GM11168 (cell line): ENCODE measurements around the gene MCRIP1.

Source experiments
- in situ Hi-C: fragments of 300-500 bp; cut with MboI; formaldehyde crosslinking; loops from one replicate; pipeline ENCODE4 v1.12.0; 2022; ENCODE audit warnings: low sequenced_read_pairs; ENCODE audit not compliant: unreplicated experiment

The MCRIP1 gene

DNA sequence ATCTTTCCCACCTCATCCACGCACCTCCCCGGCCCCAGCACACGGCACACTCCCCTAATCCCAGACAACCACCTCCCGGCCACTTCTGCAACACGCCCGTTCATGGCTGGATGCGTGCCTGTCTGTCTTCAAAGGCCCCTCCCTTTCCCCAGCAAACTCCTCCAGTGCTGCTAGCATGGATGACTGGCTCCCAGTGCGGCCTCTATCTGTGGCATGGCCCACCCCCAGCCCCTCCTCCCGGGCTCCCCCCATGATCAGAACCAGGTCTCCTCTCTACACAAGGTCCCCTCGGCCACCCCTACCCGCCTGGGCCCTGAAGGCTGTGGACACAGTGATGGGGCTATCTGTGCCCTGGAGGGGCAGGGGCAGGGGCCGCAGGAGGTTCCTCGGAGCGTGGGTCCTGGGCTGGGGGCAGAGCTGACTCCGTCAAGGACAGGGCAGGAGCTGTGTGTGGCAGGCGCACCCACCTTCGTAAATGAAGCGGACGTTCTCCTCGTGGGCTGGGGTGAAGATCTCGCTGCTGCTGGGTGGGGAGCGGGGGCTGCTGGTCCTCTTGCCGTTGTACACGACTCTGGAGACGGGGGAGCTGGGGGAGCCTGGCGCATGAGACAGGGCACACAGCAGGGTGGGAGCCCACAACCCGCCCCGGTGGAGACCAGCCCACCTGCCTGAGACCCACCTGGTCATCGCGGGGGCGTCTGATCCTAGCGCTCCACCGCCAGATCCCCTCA is 9.1 kb downstream of the MCRIP1 start:
- in situ Hi-C loops = no loop called here

GRCh38 chr17:81822996-81823819 is 9.9 kb downstream of the MCRIP1 start:
- in situ Hi-C loops = no loop called here

DNA sequence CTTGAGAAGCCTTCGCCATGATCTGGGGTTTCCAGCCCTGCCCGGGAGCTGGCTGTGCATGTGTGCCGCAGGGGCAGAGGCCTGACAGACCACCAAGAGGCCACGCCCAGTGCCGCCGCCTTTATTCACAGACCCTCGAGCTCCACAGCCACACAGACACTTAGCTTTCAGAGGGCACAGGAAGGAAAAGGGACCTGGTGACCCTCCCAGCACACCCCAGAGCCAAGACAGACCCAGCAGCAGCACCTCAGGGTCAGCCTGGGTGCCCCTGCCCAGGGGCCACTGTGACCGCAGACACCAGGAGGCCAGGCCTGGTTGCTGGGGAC is 10.8 kb downstream of the MCRIP1 start:
- in situ Hi-C loops = no loop called here

DNA sequence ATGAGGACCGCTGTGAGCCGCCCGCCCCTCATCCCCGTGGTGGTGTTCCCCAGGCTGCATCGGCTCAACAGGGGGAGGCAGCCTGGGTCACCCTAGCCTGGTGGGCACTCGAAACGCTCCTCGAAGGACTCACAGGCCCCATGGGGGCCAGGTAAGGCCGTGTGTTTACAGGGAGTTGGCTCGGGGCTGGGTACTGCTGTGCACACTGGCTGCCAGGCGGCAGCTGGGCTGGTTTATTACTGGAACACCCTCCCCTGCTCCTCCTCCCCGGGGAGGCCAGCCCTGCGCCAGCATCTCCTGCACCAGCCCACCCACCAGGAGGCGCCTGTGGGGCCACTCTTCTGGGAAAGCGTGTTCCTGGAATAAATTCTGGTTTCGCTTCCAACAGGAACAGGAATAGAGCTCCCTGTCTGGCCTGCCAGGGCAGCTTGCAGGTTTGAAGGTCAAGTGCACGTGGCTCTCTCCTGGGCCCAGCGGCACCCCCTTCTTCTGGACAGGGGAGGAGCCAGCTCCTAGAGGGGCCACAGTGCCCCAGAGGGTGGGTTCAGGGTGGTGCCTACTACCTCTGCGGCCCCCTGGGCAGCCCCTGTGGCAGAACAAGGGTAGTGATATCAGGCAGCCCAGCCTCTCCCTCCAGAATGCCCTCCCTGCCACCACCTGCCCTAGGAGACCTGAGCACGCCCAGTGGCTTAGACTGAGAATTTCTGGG is 11.3 kb downstream of the MCRIP1 start:
- in situ Hi-C loops = no loop called here

- in situ Hi-C loops = no loop called here
These were observed 11.9 kb downstream of the MCRIP1 start for GRCh38 chr17:81821147-81821546.

DNA sequence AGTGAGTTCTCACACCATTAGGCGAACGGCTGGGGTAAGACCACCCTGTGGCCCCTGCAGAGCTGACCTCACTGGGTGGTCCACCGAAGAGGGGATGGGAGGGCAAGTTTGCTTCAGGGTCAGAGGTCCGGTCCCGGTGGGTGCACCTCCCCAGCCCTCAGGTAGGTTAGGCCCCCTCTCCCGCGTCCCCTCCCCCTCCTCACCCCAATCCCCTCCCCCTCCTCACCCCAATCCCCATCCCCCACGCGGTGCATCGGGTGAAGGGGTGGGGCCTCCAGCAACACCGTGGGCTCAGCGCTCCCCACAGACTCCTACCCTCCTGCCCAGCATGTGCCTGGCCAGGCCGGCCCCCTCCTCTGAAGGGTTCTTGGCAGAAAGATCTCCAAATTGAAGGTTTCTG is 13.4 kb downstream of the MCRIP1 start:
- in situ Hi-C loops = no loop called here

GRCh38 chr17:81817758-81818147 is 15.3 kb downstream of the MCRIP1 start:
- in situ Hi-C loops = no loop called here

DNA sequence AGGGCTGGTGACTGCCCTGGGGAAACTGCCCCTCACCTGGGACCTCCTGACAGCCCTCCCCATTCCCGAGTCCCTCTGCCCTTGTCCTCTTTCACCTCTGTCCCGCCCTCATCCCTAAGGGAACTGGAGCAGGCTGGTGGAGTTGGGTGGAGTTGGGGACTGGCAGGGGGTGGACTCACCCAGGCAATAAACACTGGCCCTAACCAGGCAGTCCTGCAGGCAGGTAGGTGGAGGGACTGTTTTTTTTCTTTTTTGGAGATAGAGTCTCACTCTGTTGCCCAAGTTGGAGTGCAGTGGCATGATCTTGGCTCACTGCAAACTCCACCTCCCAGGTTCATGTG is 17.5 kb downstream of the MCRIP1 start:
- in situ Hi-C loops = no loop called here

GRCh38 chr17:81814748-81815645 is 18.1 kb downstream of the MCRIP1 start:
- in situ Hi-C loops = no loop called here

- in situ Hi-C loops = no loop called here
These were observed 19.0 kb downstream of the MCRIP1 start for GRCh38 chr17:81813861-81814683.

GRCh38 chr17:81813371-81813684 is 19.8 kb downstream of the MCRIP1 start:
- in situ Hi-C loops = no loop called here

- in situ Hi-C loops = no loop called here
These were observed 20.3 kb downstream of the MCRIP1 start for GRCh38 chr17:81812571-81813370.

DNA sequence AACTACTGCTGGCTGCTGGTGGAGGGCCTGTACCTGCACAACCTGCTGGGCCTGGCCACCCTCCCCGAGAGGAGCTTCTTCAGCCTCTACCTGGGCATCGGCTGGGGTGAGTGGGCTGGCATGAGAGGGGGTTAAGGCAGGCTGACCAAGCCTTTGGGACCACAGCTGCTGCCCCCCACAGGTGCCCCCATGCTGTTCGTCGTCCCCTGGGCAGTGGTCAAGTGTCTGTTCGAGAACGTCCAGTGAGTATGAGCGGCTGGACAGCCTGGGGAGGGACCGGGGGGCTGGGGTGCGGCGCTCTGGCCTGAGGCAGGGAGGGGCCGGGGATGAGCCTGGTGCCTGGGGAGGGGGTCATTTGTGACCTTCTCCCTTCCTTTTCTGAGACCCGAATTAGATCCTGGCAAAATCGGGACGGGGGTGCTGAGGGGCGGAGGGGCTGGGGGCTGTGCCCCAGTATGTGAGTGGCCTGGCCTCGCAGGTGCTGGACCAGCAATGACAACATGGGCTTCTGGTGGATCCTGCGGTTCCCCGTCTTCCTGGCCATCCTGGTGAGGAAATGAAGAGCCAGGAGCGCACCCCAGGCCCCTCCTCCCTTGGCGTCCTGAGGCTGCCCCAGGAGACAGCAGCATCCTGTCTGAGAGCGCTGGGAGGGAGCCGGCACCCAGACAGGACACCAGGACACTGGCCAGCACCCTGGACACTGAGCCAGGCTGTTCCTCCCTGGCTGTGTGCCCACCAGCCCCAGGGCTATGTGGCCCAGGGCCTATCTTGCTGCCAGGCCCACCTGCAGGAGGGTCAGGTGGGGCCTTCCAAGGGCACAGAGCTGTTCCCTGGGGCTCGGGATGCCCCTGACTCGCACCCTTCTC is 21.2 kb downstream of the MCRIP1 start:
- in situ Hi-C loops = no loop called here

DNA sequence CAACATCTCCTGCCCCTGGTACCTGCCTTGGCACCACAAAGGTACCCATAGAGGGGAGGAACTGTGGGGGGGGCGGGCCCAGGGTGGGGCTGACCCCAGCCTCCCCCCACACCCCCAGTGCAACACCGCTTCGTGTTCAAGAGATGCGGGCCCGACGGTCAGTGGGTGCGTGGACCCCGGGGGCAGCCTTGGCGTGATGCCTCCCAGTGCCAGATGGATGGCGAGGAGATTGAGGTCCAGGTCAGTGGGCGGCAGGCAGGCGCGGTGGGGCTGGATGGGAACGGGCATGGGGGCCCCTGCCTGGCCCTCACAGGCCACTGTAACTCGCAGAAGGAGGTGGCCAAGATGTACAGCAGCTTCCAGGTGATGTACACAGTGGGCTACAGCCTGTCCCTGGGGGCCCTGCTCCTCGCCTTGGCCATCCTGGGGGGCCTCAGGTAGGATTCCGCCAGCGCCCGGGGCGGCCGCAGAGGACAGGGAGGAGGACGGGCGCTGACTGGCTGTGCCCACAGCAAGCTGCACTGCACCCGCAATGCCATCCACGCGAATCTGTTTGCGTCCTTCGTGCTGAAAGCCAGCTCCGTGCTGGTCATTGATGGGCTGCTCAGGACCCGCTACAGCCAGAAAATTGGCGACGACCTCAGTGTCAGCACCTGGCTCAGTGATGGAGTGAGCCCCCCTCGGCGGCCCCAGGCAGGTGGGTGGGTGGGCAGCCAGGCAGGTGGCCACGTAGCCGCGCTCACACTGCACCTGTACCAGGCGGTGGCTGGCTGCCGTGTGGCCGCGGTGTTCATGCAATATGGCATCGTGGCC is 22.0 kb downstream of the MCRIP1 start:
- in situ Hi-C loops = no loop called here

DNA sequence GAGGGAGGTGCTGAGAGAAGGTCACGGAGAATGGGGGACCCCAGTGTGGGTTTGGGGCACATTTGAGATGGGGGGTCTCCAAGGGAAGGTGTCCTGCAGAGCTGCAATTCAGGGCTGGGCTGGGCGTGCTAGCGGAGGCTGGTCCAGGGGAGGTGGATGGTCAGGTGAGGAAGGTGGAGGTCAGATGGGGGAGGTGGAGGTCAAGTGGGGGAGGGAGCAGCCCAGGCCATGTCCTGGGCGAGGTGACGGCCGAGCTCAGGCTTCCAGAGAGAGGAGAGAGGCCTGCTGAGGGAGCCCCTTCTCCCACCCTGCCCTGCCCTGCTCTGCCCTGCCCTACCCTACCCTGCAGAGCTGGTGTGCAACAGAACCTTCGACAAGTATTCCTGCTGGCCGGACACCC is 22.6 kb downstream of the MCRIP1 start:
- in situ Hi-C loops = no loop called here

GRCh38 chr17:81809556-81809998 is 23.5 kb downstream of the MCRIP1 start:
- in situ Hi-C loops = no loop called here
